ENCODE results near the gene EED.
"Not testable (repeated sequence)": the region's sequence is repeated elsewhere in the genome, so short reads cannot be mapped to it uniquely, and the experiment has no call there.

The EED gene

GRCh38 chr11:86251345-86251744 lies 6.8 kb downstream of the EED start:
- DNase-seq, result no peak

DNA sequence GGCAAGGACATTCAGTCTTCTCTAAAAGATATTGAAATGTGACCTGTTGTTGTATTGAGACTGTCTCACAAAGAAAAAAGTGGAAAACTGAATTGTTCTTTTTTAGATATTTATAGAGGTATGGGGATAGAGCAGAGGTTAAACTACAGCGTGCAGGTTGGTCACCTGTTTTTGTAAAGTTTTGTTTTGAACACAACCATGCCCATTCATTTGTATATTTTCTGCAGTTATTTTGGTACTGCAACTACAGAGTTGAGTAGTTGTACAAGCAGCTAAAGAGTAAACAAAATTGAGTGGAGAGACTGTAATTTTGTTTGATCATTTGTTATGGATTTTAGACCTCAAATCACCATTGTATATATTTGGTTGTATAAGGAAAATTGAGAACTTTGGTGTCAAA lies 11.3 kb downstream of the EED start:
- no peak for DNase-seq

- DNase-seq, result no peak
Observed at GRCh38 chr11:86256608-86257007, 12.1 kb downstream of the EED start.

DNA sequence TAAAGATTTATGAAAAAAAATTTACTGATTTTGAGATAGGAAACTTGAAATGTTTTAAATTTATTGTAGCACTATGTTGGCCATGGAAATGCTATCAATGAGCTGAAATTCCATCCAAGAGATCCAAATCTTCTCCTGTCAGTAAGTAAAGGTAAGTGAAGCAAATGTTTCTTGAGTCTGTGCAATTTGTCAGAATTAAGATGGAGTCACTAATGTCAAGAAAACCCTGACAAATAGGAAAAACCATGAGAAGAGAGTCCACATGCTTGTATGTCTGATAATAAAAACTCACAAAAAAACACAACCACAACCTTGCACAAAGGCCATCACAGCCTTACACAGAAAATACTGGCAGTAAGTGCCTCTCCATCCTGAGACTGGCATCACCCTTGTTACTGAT lies 12.9 kb downstream of the EED start:
- no peak for DNase-seq

GRCh38 chr11:86259730-86260129 lies 15.2 kb downstream of the EED start:
- no peak for DNase-seq

DNA sequence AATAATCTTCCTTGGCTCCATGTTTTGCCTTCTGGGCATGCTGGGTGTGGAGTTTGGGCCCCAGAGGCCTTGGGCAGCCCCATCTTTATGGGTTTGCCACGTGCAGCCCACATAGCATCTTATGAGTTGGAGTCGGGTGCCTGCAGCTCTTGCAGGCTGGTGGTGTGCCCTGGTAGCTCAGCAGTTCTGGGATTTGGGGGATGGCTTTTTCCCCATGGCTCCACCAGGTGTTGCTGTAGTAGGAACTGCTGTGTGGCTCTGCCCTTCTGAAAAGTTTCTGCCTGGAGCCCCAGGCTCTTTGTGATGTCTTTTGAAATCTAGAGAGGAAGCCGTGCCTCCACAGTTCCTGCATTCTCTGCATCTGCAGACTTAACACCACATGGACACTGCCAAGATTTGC lies 16.8 kb downstream of the EED start:
- no peak for DNase-seq

GRCh38 chr11:86262387-86262786 lies 17.8 kb downstream of the EED start:
- DNase-seq, result no peak

- no peak for DNase-seq
Observed at GRCh38 chr11:86264649-86265048, 20.1 kb downstream of the EED start.

GRCh38 chr11:86265194-86265593 lies 20.6 kb downstream of the EED start:
- no peak for DNase-seq

DNA sequence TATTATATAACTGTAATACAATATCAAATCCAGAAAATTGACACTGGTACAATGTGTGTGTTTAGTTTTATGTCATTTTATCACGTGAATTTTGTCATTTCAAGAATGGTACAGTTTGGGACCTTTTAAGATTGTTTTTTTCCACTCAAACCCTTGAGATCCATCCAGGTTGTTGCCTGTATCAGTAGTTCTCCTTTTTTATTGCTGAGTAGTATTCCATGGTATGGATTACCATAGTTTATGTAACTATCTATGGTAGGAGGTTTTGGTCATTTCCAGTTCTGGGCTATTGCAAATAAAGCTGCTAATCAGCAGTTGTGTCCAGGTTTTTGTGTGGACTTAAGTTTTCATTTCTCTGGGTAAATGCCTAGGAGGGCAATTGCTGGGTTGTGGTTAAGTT lies 25.1 kb downstream of the EED start:
- DNase-seq, result no peak

GRCh38 chr11:86274503-86274902 lies 29.9 kb downstream of the EED start:
- no peak for DNase-seq

DNA sequence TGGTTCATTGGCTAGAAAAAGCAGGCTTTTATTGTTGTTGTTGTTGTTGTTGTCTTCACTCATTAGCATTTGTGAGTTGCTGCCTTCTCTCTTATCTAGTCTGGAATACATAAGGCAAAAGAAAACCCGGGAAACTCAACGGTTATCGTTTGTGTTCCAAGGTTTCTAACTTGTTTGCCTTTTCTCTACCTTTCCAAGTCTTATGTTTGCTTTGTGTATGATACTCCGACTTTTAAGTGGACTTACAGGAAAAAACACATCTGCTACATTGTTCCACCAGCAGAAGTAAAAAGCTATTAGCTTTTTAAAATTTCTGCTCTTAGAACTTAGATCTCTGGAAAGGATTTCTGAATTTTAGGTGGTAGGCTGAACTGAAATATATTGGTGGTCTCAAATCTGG lies 30.4 kb downstream of the EED start:
- no peak for DNase-seq

GRCh38 chr11:86275493-86276370 lies 31.2 kb downstream of the EED start:
- DNase-seq, result no peak

DNA sequence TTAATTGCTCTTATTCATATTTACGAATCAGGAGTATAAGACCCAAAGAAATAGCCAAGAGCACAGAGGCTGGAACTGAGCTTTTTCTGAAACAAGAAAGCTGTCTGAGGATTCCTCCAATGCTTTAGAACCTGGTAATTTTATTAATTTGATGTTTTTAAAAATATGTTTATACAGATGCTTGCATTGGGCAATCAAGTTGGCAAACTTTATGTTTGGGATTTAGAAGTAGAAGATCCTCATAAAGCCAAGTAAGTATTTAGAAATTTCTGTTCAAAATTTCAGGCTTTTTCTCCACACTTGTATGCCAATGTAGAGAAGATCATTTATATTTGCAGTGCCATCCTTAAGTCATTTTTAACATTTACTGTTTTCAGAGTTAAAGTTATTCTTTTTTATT lies 33.2 kb downstream of the EED start:
- DNase-seq, result no peak

GRCh38 chr11:86278226-86278625 lies 33.7 kb downstream of the EED start:
- DNase-seq, result no peak

- no peak for DNase-seq
Observed at GRCh38 chr11:86279747-86280146, 35.2 kb downstream of the EED start.

GRCh38 chr11:86287468-86287796 lies 42.9 kb downstream of the EED start:
- DNase-seq, result no peak

GRCh38 chr11:86288776-86289507 lies 44.4 kb downstream of the EED start:
- DNase-seq, result no peak

DNA sequence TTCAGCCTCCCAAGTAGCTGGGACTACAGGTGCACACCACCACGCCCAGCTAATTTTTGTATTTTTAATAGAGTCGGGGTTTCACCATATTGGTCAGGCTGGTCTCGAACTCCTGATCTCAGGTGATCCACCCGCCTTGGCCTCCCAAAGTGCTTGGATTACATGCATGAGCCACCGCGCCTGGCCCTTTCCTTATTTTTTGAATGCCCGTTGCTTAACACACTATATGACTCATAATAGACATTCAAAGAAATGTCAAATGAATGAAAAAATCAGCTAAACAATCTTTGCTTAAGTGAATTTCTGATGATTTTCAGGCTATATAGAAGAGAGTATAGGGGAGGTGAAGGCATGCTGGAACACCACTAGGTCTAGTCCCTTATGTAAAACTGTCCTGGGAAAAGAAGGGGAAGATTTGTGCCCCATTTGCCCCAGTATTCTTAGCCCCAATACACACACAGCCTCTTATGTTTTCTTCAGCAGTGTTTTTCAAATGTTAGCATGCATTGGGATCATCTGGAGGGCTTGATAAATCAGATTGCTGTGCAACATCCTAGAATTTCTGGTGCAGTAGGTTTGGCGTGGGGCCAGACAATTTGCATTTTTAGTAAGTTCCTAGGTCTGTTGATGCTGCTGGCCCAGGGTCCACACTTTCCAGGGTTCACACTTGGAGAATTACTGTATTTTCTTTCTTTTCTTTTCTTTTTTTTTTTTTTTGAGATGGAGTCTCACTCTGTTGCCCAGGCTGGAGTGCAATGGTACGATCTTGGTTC lies 45.1 kb downstream of the EED start:
- not testable (repeated sequence) for DNase-seq

- DNase-seq, result no peak
Observed at GRCh38 chr11:86291466-86292262, 47.1 kb downstream of the EED start.

DNA sequence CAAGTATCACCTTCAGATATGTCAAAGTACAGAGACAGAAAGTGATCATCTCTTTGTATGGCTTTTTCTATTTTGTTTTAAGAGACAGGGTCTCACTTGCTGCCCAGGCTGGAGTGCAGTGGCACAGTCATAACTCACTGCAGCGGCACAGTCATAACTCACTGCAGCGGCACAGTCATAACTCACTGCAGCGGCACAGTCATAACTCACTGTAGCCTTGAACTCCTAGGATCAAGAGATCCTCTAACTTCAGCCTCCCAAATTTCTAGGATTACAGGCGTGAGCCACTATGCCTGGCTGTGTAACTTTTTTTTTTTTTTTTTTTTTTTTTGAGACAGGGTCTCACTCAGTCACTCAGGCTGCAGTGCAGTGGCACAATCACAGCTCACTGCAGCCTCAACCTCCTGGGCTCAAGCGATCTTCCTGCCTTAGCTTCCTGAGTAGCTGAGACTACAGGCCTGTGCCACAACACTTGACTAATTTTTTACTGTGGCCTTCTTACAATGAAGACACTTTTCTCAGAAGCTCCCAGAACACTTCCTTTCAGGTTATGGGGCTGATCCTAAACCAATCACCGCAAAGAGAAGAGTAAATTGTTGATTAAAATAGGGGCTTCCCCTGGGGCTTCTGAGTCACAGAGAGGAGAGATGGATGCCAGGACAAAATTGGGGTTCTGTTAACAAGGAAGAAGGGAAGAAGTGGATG lies 48.5 kb downstream of the EED start:
- DNase-seq, result no peak

DNA sequence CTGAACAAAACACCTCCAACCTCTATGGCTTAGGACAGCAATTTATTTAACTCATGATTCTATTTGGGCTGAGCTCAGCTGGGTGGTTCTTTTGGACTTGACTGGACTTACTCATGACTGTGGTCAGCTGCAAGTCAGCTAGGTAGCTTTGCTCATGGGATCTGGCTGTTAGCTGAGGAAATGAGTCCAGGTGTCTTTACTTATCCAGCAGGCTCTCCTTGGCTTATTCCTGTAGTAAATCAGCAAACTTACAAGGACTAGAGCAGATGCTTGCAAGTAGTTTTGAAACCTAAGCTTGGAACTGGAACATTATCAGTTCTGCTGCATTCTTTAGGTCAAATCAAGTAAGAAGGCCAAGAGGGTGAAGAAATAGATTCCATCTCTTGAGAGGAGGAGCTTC lies 49.5 kb downstream of the EED start:
- no peak for DNase-seq
